ENCODE results near the gene RNF166. TPM values are rescaled to one million over a fixed set of nuclear protein-coding genes. Genes with fewer than 3 reads are reported as not detected.

Gene RNF166
- total RNA-seq, 1 donor = 42.5 TPM

DNA sequence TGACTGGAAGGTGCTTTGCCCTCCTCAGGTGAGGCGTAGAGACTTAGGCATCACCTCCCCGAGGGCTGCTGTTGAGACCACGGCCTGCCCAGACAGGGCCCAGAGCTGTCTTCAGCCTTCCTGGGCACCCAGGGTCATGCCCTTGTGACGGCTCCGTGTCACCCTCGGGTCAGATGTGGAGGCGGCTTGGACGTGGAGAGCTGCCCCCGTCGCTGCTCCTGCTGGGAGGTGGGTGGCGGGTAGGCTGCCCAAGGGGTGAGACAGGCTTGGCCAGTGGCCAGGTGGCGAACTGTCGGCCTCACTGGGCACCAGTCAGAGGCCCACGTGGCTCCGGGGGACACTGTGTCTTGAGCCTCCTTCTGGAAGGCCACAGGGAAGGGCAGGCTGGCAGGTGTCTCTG is 11.0 kb downstream of the RNF166 start:
- no peak for DNase-seq (ENCODE audit: low read depth in 2 of 3, low spot score in 2 of 3)

DNA sequence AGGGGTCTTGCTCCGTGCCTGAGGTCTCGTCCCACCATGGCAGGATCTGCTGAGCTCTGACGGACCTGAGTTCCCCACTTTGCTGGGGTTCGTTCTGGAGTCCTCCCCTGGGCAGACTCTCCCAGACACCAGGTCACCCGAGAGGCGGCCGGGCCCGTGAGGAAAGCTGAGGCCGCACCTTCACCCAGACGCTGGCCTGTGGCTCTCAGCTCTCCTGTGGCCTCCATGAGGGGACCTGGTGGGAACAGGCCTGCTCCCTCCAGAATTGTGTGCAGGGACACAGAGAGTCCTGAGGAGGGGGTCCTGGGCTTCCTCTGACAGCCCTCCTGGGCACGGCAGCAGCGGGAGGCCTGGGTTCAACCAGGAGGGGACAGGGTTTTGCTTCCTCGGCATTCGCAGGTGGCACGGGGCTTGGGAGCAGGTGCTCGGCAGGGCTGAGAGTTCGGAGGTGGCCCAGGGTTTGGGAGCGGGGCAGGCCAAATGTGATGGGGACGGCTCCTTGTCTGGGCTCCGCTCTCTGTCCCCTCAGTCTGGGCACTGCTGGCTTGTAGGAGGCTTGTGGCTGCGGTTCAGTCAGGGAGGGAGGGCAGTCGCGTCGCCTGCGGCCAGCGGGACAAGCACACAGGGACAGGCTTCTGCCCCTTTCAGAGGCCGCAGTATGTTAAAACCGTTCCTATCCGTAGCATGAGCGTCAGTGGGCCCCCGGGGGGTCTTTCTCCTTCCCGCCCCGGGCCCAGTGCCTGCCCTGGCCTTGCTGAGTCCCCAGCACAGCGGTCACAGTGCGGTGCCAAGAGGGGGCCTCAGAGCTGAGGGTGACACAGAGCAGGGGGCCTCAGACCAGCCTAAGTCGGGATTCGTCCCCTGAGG is 11.8 kb downstream of the RNF166 start:
- DNase-seq (ENCODE audit: low read depth in 2 of 3, low spot score in 2 of 3) = no peak

DNA sequence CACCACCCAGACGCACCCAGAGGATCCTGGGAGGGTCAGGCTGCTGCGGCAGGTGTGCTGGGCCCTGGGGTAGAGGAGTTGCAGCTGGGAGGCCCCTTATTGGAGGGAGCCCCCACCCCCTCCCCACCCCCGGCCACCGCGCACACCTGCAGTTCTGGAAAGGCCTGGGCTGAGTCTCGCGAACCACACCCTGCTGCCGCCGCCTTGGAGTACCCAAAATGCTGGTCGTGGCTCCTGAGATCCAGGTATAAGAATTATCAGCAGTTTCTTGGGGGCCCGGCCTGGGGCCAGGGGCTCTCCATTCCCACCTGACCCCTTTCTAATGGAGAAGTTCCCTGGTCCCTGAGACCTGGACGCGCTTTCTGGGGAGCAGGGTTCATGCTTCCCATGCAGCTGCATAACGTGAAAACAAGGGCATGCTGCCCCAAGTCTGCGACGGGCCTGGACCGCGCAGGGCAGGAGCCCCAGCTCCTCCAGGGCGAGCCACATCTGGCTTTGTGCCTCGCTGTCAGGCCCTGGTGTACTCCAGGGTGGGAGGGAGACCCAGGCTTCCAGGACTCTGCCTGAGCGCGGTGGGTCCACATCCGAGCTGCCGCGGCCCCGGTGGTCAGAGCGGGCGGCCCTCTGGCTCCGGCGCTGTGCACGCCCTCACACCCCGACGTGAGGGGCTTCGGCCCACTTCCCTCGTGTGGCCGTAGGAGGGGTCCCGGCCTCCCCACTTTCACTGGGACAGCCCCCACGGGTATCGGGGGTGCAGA is 12.6 kb downstream of the RNF166 start:
- no peak for DNase-seq (ENCODE audit: low read depth in 2 of 3, low spot score in 2 of 3)

DNA sequence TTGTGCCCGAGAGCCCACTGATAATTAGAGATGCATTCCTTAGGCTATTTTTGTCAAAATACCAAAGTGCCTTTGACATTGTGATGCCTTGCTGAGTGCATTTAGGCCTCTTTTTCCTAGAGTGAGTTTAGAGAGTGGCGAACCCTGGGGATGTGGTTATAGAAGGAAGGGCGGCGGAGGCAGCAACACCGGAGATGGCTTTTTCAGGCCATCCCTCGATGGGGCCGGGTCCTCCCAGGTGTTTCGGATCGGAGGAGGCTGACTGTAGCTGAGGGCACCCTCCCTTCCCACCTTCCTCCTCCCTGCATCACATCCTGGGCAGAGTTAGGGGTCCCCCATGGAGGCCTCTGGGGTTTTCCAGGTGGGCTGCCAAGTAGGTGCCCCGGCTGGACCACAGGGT is 13.3 kb downstream of the RNF166 start:
- DNase-seq (ENCODE audit: low read depth in 2 of 3, low spot score in 2 of 3) = no peak

GRCh38 chr16:88691924-88692560 is 14.2 kb downstream of the RNF166 start:
- peak in 2 of 3 donors; percentile 72 to 82 for DNase-seq (ENCODE audit: low read depth in 2 of 3, low spot score in 2 of 3)

- no peak for DNase-seq (ENCODE audit: low read depth in 2 of 3, low spot score in 2 of 3)
Measured at GRCh38 chr16:88691129-88691813, 14.9 kb downstream of the RNF166 start.

DNA sequence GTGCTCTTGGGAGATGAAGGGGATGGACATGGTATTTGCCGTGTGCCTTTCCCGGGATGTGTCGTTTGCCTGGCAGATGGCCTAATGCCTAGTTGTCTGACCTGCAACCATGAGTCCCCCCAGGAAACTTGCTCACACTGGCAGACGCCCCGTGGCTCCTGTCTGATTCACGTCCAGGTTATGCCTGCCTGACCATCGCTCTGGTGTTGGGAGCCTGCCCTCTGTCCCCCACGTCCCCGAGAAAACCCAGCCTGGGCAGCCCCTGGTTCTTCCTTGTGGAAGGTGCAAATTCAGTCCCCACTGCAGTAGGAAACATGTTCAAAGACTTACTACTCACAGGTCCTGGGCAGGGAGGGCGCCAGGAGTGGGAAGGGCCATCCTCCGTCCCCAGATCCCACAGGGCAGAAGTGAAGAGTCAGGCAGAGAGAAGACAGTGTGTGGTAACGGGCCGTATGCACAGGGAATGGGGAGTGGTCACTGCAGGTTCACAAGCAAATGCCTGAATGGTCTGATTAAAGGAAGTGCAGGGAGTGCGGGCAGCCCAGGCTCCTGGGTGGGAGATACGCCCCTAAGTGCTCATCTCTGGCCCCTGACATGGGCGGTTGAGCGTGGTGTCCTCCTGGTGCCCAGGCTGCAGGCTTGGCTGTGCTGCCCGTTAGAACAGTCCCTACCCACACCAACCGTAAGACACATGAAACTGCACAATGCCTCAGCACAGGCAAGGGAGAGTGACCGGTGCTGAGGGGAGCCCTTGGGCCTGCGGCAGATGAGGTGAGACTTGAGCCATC is 15.7 kb downstream of the RNF166 start:
- DNase-seq (ENCODE audit: low read depth in 2 of 3, low spot score in 2 of 3) = no peak

- DNase-seq (ENCODE audit: low read depth in 2 of 3, low spot score in 2 of 3) = no peak
Measured at GRCh38 chr16:88688013-88688778, 18.0 kb downstream of the RNF166 start.

- DNase-seq (ENCODE audit: low read depth in 2 of 3, low spot score in 2 of 3) = no peak
Measured at GRCh38 chr16:88687676-88688012, 18.6 kb downstream of the RNF166 start.

- no peak for DNase-seq (ENCODE audit: low read depth in 2 of 3, low spot score in 2 of 3)
Measured at GRCh38 chr16:88687254-88687576, 19.0 kb downstream of the RNF166 start.

DNA sequence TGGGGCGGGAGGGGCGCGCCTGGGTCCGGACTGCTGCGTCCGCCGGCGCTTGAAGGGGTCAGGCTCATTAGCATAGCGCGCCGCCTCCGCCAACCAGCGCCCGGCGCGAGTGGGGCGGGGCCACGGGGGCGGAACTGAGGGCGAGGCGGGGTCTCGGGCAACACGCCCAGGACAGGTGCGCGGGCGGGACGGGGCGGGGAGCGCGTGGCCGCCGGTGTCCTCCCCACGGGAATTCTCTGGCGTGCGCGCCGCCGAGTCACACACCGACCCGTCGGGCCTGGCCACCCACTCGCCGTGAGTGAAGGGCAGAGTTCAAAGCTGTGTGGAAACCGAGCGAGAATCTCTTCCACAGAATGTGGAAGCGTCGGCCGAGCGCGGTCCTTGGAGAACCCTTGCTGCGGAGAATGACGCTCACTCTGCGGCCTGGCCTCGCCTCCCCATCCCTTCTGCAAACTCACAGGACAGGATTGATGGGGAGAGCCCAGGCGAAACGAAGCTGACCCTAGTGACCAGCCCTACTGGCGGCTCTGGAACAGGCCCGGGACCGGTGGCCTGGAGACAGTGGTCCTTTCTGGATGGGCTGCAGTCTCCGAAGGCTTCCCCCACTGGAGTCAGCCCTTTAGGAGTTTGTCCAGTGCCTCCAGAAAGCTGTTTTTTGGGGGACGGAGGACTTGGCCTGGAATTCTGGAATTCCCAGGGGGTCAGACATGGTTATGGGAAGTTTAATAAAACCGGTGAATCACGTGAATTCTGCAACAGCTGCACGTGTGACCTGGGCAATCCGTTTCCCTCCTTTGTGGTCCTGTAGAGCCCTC is 19.6 kb downstream of the RNF166 start, which contains the start of gene SNAI3:
TSS of gene SNAI3 (minus strand) at position 69 of the 815 bp plus-strand sequence. CDS start 101 bp downstream, outside the sequence.
- DNase-seq (ENCODE audit: low read depth in 2 of 3, low spot score in 2 of 3) = peak in 2 of 3 donors; percentile 68 to 75

DNA sequence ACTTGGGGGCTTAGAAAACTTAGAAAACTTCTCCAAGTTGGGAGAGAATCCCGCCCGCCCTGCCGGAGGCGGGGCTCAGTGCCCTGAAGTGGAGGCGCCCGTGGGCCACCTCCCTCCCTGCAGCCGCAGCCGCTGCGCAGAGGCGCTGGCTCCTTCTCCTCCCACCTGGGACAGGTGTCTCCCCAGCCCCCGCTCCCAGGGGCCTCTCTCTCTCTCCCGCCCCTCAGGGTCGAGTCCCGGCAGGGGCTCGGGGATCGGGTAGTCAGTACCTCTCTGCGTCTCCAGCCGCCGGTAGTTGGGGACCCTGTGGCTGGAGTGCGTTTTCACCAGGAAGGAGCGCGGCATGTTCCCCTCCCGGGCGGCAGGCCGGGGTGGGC is 20.2 kb downstream of the RNF166 start:
- peak in 1 of 3 donors; percentile 21 for DNase-seq (ENCODE audit: low read depth in 2 of 3, low spot score in 2 of 3)

DNA sequence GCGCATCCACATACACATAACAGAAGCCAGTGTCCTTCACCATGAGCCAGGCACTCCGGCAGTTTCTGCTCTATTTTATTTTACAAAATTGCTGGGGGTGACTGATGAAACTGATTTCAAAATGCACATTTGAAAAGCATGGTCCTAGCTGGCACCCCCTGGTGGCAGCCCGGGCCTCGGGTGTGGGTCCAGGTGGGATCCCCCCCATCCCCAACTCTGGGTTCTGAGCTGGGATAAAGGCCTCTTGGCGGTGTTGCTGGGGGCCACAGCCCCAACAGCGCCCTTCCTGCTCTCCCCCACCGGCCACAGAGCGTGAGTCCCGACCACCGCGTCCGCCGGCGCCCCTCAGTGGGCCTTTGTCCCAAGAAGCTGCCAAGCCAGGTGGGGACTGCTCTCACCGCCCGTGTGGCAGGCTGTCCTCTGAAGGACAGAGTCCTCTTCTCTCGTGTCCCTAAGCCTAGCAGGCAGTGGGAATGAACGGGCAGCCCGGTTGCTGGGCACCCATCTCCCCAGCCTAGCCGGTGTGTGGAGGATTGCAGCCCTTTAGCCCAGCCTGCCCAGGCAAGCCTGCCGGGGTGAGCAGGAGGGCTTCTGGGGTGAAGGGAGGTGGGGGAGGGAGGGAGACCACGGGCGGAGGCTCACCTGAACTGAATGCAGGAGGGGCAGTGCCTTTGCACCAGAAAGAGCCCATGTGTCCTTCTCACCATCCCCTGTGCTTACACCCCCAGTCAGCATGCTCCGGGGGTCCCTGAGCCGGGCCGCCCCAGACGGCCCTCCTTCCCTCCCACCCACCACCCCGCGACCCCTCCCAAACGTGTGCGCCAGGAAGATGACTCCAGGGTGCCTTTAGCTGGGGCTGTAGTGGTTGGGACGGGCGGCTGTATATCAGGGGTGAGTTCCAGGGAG is 20.8 kb downstream of the RNF166 start:
- peak in 2 of 3 donors; percentile 71 to 73 for DNase-seq (ENCODE audit: low read depth in 2 of 3, low spot score in 2 of 3)

- no peak for DNase-seq (ENCODE audit: low read depth in 2 of 3, low spot score in 2 of 3)
Measured at GRCh38 chr16:88684569-88685155, 21.5 kb downstream of the RNF166 start.

GRCh38 chr16:88681709-88682451 is 24.3 kb downstream of the RNF166 start:
- peak in 2 of 3 donors; percentile 82 to 90 for DNase-seq (ENCODE audit: low read depth in 2 of 3, low spot score in 2 of 3)

GRCh38 chr16:88681084-88681680 is 25.0 kb downstream of the RNF166 start:
- DNase-seq (ENCODE audit: low read depth in 2 of 3, low spot score in 2 of 3) = peak in 1 of 3 donors; percentile 47

Measured in hematopoietic multipotent progenitor cell (in vitro differentiated cells).